GM18519 (cell line): Measurements from ENCODE around the gene NDRG3.
"Not testable (repeated sequence)": the region's sequence is repeated elsewhere in the genome, so short reads cannot be mapped to it uniquely, and the experiment has no call there.

Source experiments
- ATAC-seq: cut with Tn5 transposase; IDR thresholded peaks from one replicate; pipeline ENCODE4 v1.9.1; 2021; ENCODE audit warnings: mild to moderate bottlenecking, moderate library complexity; ENCODE audit not compliant: unreplicated experiment, low FRiP score

The NDRG3 gene

DNA sequence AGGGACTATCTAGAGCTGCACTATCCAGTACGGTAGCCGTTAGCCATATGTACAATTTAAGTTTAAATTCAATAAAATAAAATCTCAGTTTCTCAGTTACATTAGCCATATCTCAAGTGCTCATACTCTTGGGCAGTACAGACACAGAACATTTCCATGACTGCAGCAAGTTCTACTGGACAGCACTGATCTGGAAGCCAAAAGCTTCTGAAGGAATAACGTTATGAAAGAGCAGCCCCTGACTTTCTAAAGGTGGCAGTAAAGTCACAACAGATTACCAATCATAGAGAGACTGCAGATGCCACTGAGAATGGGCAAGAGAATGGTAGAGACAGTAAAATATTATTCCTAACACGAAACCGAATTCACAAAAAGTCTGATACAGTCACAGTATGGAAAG, 36.8 kb downstream of the NDRG3 start:
- no peak for ATAC-seq

- no peak for ATAC-seq
Measured at GRCh38 chr20:36703530-36703929, 42.4 kb downstream of the NDRG3 start.

DNA sequence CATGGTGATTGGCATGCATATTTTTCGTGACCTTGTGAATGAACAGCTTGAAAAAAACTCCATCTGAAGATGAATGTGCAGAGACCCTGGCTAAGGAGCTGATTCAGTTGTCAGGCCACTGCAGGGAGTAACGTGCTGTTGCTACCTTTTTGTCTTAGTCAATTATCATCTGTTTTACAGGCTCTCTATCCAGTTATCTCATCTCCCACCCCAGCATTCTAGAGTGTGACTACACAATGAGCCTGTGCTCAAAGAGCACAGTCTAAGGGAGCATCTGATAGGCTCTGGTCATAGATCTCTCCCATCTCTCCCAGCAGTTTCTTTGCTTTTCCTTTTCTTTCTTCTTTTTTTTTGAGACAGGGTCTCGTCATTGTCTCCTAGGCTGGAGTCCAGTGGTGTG, 45.5 kb downstream of the NDRG3 start:
- no peak for ATAC-seq

- ATAC-seq = not testable (repeated sequence)
Measured at GRCh38 chr20:36695467-36695866, 50.4 kb downstream of the NDRG3 start.

GRCh38 chr20:36688630-36689029, 57.3 kb downstream of the NDRG3 start:
- no peak for ATAC-seq

GRCh38 chr20:36687850-36688249, 58.0 kb downstream of the NDRG3 start:
- ATAC-seq = no peak

- ATAC-seq = no peak
Measured at GRCh38 chr20:36686944-36687343, 58.9 kb downstream of the NDRG3 start.

DNA sequence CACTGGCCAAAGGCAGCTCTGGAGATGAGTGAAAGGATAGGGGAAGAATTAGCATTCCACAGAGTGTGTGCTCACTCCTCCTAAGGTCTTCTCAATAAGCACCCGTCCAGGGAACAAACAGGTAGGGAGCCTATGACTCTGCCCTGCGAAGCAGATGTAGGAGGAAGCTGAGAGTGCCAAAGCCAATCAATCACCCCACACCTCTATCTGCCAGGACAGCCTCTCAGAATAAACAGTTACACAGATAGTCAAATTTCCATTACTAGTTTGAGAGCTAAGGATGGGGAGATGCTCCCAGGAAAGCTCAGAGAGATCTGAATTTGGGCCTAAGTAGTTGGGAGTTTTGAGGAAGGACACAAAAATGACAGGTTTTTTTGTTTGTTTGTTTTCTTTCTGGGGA, 59.4 kb downstream of the NDRG3 start:
- ATAC-seq = no peak

DNA sequence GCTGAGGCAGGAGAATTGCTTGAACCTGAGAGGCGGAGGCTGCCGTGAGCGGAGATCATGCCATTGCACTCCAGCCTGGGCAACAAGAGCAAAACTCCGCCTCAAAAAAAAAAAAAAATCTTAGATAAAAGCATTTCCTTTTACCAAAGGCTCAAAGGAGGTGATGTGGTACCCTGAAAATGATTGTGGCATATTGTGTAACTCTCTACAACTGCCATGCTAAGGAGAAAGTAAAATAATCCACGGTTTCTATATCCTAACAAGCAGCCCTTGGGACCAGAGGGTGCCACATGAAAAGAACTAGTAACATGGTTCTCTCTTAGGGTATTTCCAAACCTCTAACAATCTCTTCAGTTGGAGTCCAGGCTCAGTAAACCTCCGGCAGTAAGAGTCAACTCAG, 61.1 kb downstream of the NDRG3 start:
- ATAC-seq = no peak

DNA sequence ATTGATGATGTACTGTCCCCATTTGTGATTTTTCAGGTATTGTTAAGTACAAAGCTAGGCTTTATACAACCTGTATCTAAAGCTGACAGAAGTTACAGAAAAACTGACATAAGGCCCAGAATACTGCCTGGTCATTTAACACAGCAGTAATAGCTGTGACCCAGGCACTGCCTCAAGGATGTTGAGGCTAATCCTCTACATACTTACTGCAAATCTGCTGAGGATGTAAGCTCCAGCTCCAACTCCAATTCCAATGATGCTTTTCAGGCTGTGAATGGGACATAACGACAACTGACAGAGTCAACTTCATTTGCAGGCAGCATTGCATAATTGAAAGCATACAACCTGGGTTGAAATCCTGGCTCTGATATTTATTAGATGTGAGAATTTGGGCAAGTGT, 63.6 kb downstream of the NDRG3 start:
- ATAC-seq = no peak

GRCh38 chr20:36677422-36677771, 68.5 kb downstream of the NDRG3 start:
- ATAC-seq = no peak

- ATAC-seq = no peak
Measured at GRCh38 chr20:36676701-36677421, 69.0 kb downstream of the NDRG3 start.

DNA sequence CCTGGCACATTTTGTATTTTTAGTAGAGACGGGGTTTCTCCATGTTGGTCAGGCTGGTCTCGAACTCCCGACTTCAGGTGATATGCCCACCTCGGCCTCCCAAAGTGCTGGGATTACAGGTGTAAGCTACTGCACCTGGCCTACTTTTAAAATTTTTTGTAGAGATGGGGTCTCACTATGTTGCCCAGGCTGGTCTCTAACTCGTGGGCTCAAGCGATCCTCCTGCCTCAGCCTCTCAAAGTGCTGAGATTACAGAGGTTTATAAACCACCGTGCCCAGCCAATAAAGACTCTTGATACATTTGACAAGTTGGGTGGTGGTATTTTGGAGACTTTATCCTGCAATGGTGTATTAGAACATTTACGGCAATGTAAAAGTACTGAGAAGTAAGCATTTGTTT, 70.3 kb downstream of the NDRG3 start:
- not testable (repeated sequence) for ATAC-seq

DNA sequence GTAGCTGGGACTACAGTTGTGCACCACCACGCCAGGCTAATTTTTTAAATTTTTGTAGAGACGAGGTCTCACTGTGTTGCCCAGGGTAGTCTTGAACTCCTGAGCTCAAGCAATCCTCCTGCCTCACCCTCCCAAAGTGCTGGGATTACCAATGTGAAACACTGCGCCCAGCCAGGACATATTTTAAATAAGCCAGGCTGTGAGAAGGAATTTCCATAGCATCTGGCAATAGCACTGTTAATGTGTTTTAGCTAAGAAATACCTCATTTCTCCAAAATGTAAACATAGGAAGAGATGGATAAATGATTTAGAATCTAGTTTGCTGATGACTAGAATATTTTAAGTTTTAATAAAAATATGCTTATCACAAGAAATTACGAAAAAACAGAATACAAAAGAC, 72.9 kb downstream of the NDRG3 start:
- ATAC-seq = no peak

DNA sequence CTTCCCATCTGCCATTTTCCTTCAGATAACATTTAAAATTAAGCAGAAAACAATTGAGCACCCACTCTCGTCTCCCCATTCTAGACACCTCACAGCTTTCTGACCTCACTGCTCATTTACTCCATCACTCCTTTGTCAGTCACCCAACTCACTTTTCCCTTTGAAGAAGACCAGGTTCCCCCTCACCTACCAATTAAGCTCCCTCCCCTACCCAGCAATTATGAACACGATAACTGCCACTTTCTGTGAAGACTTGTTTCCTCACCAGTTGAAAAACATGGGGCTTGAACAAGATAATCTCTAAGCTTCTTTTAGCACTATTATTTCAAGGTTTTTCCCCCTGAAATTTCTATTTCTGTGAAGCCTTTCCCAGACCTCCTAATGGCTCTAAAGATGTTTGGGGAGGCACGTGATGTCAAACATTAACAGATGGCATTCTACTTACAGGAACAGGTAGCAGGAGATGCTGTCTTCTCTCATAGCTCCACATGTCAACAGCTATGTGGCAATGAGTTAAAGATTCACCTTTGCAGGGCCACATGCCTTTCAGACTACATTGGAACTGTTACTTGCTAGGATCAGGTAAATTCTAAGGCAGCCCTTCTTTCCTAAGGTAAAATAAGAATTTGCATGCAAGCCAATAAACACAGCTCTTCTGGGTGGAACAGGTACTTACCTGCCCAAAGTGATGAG, 75.1 kb downstream of the NDRG3 start:
- ATAC-seq = no peak

GRCh38 chr20:36666181-36666740, 79.6 kb downstream of the NDRG3 start:
- no peak for ATAC-seq

DNA sequence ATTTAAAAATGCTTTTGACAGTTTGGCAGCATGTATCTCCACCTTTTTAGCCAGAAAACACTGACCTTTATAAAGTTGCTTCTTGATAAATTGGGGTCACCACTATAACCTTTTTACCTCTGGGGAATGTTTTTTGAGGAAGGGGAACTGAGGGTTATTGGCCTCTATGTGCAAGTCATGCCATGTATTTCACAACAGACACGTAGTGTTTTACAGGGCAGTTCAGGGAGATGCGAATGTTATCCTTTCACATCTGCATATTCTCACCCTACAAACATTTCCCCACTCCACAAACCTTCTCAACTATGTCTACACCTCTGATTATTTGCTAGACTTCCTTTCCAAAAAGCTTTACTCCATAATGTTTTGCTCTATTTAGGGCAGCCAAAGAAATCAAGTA, 82.9 kb downstream of the NDRG3 start:
- ATAC-seq = no peak

DNA sequence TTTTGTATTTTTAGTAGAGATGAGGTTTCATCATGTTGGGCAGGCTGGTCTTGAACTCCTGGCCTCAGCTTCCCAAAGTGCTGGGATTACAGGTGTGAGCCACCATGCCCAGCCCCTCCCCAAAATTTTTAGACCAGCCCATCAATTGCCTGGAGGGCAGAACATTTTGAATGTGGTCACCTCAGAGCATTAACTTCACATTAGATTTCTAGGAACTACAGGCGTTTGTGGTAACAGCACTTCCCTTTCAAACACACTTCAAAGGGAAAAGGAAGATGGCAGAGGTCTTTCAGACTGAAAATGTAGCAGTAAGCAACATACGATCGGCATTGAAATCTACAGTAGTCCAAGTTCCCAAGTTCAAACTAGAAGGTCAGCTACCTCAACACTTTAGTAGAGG, 87.6 kb downstream of the NDRG3 start:
- ATAC-seq = no peak

GRCh38 chr20:36656733-36657132, 89.2 kb downstream of the NDRG3 start:
- no peak for ATAC-seq

DNA sequence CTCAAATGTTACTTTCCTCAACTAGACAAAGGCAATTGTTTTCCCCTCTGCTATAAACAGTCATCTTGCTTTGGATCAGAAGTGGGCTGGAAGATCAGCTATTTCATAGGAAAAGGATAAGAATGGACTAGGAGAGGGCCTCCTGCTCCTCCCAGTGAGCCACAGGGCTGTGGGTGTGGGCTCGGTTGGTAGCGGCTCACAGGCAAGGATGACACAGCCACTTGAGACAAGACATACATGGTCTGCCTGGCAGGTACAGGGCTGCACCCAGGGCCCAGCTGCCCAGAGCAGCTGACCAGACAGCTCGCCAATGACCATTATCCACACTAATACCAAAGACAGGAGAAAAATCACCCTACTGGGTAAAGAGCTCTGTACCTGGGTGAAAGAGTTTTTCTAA, 90.9 kb downstream of the NDRG3 start:
- ATAC-seq = no peak

DNA sequence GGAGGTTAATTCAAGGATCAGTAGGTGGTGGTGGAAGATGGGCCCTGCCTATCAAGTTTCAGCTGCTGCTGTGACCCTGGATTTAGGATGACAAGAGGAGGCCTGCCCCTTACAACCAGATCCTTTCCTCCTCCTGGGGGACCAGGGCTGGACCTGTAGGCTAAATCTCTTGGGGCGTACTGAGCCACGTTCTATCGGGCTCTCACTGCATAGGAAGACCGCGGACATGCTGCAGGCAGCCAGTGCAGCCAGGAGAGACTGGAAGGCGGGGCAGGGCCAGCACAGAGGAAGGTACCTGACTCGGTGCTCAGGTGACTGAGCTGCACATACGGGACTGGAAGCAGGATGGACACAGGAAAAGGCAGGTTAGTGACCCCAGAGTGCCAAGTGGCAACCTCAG, 91.4 kb downstream of the NDRG3 start:
- ATAC-seq = no peak

DNA sequence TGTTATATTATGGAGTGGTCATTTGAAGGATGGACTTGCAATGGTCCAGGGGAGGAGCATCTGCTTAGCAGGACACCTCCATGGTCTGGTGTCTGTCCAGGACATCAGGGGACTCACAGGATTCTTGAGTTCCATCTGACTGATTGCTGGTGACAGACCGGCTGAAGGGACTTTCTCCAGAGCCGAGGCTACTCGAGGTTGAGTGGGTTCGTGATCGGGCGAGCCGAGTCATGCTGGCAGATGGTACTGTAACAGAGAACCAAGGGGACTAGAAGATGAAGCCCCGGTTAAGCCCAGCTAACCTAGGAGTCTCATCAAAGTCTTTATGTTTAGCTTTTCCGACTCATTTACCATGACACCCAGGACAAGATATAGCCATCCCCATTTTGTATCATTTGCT, 92.4 kb downstream of the NDRG3 start:
- ATAC-seq = no peak
